ENCODE data around the gene CPSF3. TPM values are rescaled to one million over a fixed set of nuclear protein-coding genes. Genes with fewer than 3 reads are reported as not detected.

Gene CPSF3
- total RNA-seq, 1 experiment from 2014 or later = 95.5 TPM

GRCh38 chr2:9388199-9388681 lies 35.2 kb upstream of the CPSF3 start:
- Mint-ChIP-seq H3K27me3 (ENCODE audit: low read depth) (no peaks in the 10 kb centered on the region), H3K9me3 (no peaks in the 10 kb centered on the region), H3K36me3 (ENCODE audit: insufficient read depth in 1 of 3, low read depth in 3 of 3) (peaks cover 2 to 32% (median 29%) of the 10 kb centered on the region in 3 experiments; a peak in 6 of 7 replicates), H3K27ac (0 out of 7 replicates have a peak overlapping the region, but pooled peaks of 1 of the 3 experiments have one; percentile 57), H3K4me1 (peaks cover 10 to 17% of the 10 kb centered on the region in 2 experiments), H3K4me3 (no peak overlapping the region)
- Histone ChIP-seq H3T11ph (ENCODE audit: low read length) (no peak overlapping the region), H3K14ac (ENCODE audit: insufficient read depth, low read length) (no peak overlapping the region), H3K4me1 (ENCODE audit: insufficient read depth, low read length) (peaks cover 3% of the 10 kb centered on the region; the same call in 1 of the 2 replicates), H3K27me3 (ENCODE audit: insufficient read depth, low read length) (no peaks in the 10 kb centered on the region), H3K27ac (ENCODE audit: insufficient read length, low read depth, low read length) (no peak overlapping the region), H3K4ac (ENCODE audit: low read depth, low read length) (no peak overlapping the region), H3K4me2 (ENCODE audit: insufficient read depth, insufficient read length, low read length) (no peak overlapping the region), H2BK20ac (ENCODE audit: low read depth, low read length, poor library complexity, severe bottlenecking) (no peak overlapping the region), H3K9ac (ENCODE audit: extremely low read depth, insufficient read length, low read length) (no peak overlapping the region), H4K8ac (replicated peaks; ENCODE audit: insufficient read length, low read depth, low read length) (no peak overlapping the region), H2AK5ac (ENCODE audit: insufficient read length, low read length) (no peak overlapping the region), H2BK12ac (ENCODE audit: insufficient read length, low read depth, low read length) (no peak overlapping the region), H2AFZ (ENCODE audit: low read length) (no peak overlapping the region), H4K20me1 (ENCODE audit: control insufficient read depth, insufficient read depth, insufficient read length) (no peaks in the 10 kb centered on the region), H3K79me2 (ENCODE audit: insufficient read depth, low read length) (no peaks in the 10 kb centered on the region), H3K9me3 (ENCODE audit: control insufficient read depth, low read depth, low read length) (no peaks in the 10 kb centered on the region), H3K18ac (ENCODE audit: insufficient read length, low read depth, low read length) (no peak overlapping the region), H4K91ac (ENCODE audit: insufficient read length, low read depth, low read length) (no peak overlapping the region), H2BK5ac (ENCODE audit: insufficient read length, low read length) (no peak overlapping the region), H3K23me2 (ENCODE audit: insufficient read length, low read depth, low read length, poor library complexity, severe bottlenecking) (no peaks in the 10 kb centered on the region), H2BK15ac (ENCODE audit: low read depth, low read length) (no peak overlapping the region), H3K56ac (ENCODE audit: insufficient read length, low read depth, low read length) (no peak overlapping the region), H3K23ac (ENCODE audit: insufficient read length, low read depth, low read length) (no peak overlapping the region), H4K5ac (ENCODE audit: insufficient read length, low read depth, low read length) (no peak overlapping the region), H3K79me1 (ENCODE audit: insufficient read depth, low read depth, low read length, poor library complexity, severe bottlenecking) (no peaks in the 10 kb centered on the region), H2BK120ac (ENCODE audit: low read depth, low read length, poor library complexity, severe bottlenecking) (no peak overlapping the region)
- DNase-seq = no peak
- WGBS (ENCODE audit: extremely low coverage, insufficient read length, low lambda C conversion rate) = no CpG with 5 or more reads among the region's 11 CpGs
- TF ChIP-seq CTCF (conservative IDR thresholded peaks at IDR 0.05) = no peak
